HEK293T (cell line): ENCODE measurements around the gene GPRIN3.

Experiments
- ELF4 ChIP-seq: fragments of 450-650 bp; IDR thresholded peaks from 2 replicates; pipeline ENCODE4 v1.6.1; 2017; ENCODE audit warnings: antibody characterized with exemption
- FOXA1 ChIP-seq: fragments of 450-650 bp; IDR thresholded peaks from 2 replicates; pipeline ENCODE4 v1.6.1; 2016; ENCODE audit warnings: mild to moderate bottlenecking
- SP1 ChIP-seq: fragments of 450-650 bp; IDR thresholded peaks from 2 replicates; pipeline ENCODE4 v1.6.1; 2017
- SUZ12 ChIP-seq: fragments of 450-650 bp; IDR thresholded peaks from 2 replicates; pipeline ENCODE4 v1.6.1; 2016; ENCODE audit warnings: mild to moderate bottlenecking
- TARDBP ChIP-seq: fragments of 450-650 bp; IDR thresholded peaks from 2 replicates; pipeline ENCODE4 v1.6.1; 2016
- TF ChIP-seq, protein P1 (sequence below): fragments of 450-650 bp; IDR thresholded peaks from 2 replicates; pipeline ENCODE4 v1.6.1; 2016

DNA sequence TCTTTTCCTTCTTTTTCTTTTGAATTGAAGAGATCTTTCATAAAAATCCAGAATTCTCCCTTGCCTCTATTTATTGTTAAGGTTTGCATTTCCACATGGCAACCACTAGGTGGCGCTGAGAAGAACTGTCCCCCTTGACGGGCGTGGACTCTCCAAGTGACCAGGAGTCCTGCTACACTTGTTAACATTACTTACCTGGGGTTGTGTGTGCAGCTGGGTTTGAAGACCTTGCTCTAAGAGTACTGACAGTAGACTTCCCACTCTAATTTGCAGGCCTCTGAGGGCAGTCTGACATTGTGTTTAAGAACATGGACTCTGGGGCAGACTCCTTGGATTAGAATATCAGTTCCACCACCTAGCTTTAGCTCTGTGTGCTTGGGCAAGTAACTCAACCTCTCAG is 52.8 kb downstream of the GPRIN3 start:
- no peak for TF ChIP-seq TARDBP
- TF ChIP-seq SUZ12: no peak
- no peak for TF ChIP-seq SP1
- no peak for TF ChIP-seq ELF4
- no peak for TF ChIP-seq FOXA1
- TF ChIP-seq, protein P1, sequence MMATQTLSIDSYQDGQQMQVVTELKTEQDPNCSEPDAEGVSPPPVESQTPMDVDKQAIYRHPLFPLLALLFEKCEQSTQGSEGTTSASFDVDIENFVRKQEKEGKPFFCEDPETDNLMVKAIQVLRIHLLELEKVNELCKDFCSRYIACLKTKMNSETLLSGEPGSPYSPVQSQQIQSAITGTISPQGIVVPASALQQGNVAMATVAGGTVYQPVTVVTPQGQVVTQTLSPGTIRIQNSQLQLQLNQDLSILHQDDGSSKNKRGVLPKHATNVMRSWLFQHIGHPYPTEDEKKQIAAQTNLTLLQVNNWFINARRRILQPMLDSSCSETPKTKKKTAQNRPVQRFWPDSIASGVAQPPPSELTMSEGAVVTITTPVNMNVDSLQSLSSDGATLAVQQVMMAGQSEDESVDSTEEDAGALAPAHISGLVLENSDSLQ: no peak
